ENCODE results near the gene ULK2.

DNA sequence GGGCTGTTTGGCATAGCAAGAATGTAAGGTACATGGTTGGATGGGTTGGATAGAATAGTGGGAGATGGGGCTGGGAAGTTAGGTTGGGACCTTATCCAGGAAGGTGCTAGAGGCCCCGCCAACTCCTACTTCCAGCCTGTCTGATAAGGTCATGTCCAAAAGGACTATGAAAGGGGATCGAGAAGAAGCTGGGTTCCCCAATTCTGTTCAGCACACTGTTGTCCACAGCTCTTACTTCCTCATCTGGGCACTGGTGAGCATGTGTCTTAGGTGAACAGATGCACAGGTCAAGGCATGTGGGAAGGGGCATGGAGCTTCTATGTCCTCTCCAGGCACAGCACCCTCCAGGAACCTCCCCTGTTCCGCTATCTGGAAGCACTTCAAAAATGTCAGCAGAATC lies 5.6 kb upstream of the ULK2 start:
- no peak for TF ChIP-seq EP300 (IDR thresholded peaks at IDR 0.05)
- TF ChIP-seq, protein P1, sequence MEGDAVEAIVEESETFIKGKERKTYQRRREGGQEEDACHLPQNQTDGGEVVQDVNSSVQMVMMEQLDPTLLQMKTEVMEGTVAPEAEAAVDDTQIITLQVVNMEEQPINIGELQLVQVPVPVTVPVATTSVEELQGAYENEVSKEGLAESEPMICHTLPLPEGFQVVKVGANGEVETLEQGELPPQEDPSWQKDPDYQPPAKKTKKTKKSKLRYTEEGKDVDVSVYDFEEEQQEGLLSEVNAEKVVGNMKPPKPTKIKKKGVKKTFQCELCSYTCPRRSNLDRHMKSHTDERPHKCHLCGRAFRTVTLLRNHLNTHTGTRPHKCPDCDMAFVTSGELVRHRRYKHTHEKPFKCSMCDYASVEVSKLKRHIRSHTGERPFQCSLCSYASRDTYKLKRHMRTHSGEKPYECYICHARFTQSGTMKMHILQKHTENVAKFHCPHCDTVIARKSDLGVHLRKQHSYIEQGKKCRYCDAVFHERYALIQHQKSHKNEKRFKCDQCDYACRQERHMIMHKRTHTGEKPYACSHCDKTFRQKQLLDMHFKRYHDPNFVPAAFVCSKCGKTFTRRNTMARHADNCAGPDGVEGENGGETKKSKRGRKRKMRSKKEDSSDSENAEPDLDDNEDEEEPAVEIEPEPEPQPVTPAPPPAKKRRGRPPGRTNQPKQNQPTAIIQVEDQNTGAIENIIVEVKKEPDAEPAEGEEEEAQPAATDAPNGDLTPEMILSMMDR (IDR thresholded peaks at IDR 0.05) = no peak
